ENCODE results near the gene FTCD. TPM values are rescaled to one million over a fixed set of nuclear protein-coding genes. Genes with fewer than 3 reads are reported as not detected.

FTCD gene
- total RNA-seq, 1 donor from 2014 or later, result 2.3 TPM

GRCh38 chr21:46189959-46190490 is 34.6 kb upstream of the FTCD start:
- H3K9me3 Mint-ChIP-seq (ENCODE audit: unreplicated experiment), result no peaks in the 10 kb centered on the region
- H3K4me1 Mint-ChIP-seq (ENCODE audit: unreplicated experiment), result peaks cover 41% of the 10 kb centered on the region
- H3K27ac Mint-ChIP-seq (ENCODE audit: unreplicated experiment), result no peak overlapping the region
- DNase-seq (ENCODE audit: extremely low spot score, unreplicated experiment), result no peak
- H3K4me3 Mint-ChIP-seq (ENCODE audit: unreplicated experiment), result no peak overlapping the region
- peaks cover 23% of the 10 kb centered on the region for H3K36me3 Mint-ChIP-seq (ENCODE audit: unreplicated experiment)
- TF ChIP-seq CTCF (IDR thresholded peaks at IDR 0.05), result no peak
- H3K27me3 Mint-ChIP-seq (ENCODE audit: unreplicated experiment), result no peaks in the 10 kb centered on the region

GRCh38 chr21:46189213-46189958 is 34.0 kb upstream of the FTCD start:
- H3K27ac Mint-ChIP-seq (ENCODE audit: unreplicated experiment), result peak overlapping the region; percentile 84
- peaks cover 41% of the 10 kb centered on the region for H3K4me1 Mint-ChIP-seq (ENCODE audit: unreplicated experiment)
- H3K27me3 Mint-ChIP-seq (ENCODE audit: unreplicated experiment), result no peaks in the 10 kb centered on the region
- H3K9me3 Mint-ChIP-seq (ENCODE audit: unreplicated experiment), result no peaks in the 10 kb centered on the region
- H3K4me3 Mint-ChIP-seq (ENCODE audit: unreplicated experiment), result no peak overlapping the region
- DNase-seq (ENCODE audit: extremely low spot score, unreplicated experiment), result peak; percentile 81
- H3K36me3 Mint-ChIP-seq (ENCODE audit: unreplicated experiment), result peaks cover 19% of the 10 kb centered on the region
- TF ChIP-seq CTCF (IDR thresholded peaks at IDR 0.05), result no peak

DNA sequence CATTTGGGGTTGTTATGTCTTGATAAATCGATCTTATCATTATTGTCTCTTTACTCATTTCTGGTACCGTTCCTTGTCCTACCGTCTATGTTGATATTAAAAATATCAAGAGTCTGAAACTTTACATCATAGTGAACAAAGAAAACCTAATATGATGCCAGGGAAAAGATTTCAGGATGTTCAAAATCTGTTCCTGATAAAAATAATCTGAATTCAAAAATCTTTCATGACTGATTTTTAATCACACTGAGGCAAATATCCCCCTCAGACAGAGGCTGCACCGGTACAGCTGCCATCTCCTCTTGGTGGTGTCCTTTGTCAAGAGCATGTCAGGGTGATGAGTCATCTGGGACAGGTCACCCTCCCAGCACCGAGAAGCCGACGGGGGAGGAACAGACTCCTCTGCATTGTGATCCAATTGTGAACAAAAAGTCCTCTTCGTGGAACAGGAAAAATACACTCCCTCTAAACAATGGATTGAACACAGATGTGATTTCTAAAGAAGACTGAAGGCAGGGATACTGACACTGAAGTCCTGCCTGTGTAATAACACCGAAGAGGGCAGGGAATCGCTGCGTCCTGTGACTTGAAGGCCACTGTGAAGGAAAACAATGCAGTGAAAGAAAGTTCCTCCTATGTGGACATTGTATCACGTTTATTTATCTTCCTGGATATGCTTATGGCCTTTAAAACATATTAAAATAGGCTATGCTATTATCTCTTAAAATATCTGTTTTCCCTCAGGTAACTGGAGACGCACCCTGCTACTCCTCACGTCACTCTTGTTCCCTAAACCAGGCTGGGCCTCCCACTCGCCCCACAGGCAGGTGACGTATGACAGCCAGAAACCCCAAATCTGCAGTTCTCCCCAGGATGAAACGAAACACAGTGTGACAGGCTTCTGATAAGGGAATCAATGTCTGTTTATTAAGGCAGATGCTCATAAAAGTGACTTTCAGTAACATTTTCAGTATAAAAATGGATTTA is 33.1 kb upstream of the FTCD start:
- H3K9me3 Mint-ChIP-seq (ENCODE audit: unreplicated experiment), result no peaks in the 10 kb centered on the region
- H3K27ac Mint-ChIP-seq (ENCODE audit: unreplicated experiment), result peak overlapping the region; percentile 84
- no peak for TF ChIP-seq CTCF (IDR thresholded peaks at IDR 0.05)
- H3K27me3 Mint-ChIP-seq (ENCODE audit: unreplicated experiment), result no peaks in the 10 kb centered on the region
- H3K36me3 Mint-ChIP-seq (ENCODE audit: unreplicated experiment), result peaks cover 11% of the 10 kb centered on the region
- no peak overlapping the region for H3K4me3 Mint-ChIP-seq (ENCODE audit: unreplicated experiment)
- peak; percentile 81 for DNase-seq (ENCODE audit: extremely low spot score, unreplicated experiment)
- H3K4me1 Mint-ChIP-seq (ENCODE audit: unreplicated experiment), result peaks cover 41% of the 10 kb centered on the region

GRCh38 chr21:46187814-46188213 is 32.4 kb upstream of the FTCD start:
- DNase-seq (ENCODE audit: extremely low spot score, unreplicated experiment), result no peak
- no peaks in the 10 kb centered on the region for H3K27me3 Mint-ChIP-seq (ENCODE audit: unreplicated experiment)
- peaks cover 9% of the 10 kb centered on the region for H3K36me3 Mint-ChIP-seq (ENCODE audit: unreplicated experiment)
- H3K27ac Mint-ChIP-seq (ENCODE audit: unreplicated experiment), result peak overlapping the region; percentile 84
- no peaks in the 10 kb centered on the region for H3K9me3 Mint-ChIP-seq (ENCODE audit: unreplicated experiment)
- H3K4me1 Mint-ChIP-seq (ENCODE audit: unreplicated experiment), result peaks cover 44% of the 10 kb centered on the region
- no peak for TF ChIP-seq CTCF (IDR thresholded peaks at IDR 0.05)
- no peak overlapping the region for H3K4me3 Mint-ChIP-seq (ENCODE audit: unreplicated experiment)

Measured in osteocyte (in vitro differentiated cells).